ENCODE data around the gene HDAC4. TPM values are rescaled to one million over a fixed set of nuclear protein-coding genes. Genes with fewer than 3 reads are reported as not detected.

HDAC4 gene
- total RNA-seq, 1 experiment from 2014 or later: 40.1 TPM

DNA sequence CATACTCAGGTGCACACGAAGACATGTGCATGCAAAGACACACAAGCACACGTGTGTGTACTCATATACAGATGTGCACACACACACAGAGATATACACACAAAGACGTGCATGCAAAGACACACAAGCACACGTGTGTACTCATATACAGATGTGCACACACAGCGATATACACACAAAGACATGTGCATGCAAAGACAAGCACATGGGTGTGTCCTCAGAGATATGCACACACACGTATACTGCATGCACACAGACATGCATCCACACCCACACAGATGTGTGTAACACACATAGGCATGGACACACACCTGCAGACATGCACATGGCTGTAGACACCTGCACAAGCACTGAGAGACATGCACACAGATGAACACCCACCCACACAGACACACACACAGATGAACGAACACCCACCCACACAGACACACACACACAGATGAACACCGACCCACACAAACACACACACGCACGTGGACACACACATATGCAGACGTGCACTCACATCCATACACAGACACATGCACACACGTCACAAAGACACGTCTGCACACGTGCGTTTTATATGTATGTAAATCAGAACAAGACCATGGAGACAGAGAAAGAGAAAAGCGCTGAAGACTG, 321.0 kb downstream of the HDAC4 start:
- Histone ChIP-seq H3K9me3 (ENCODE audit: control insufficient read depth, insufficient read depth, low read depth, low read length) (no peaks in the 10 kb centered on the region), H3K4me3 (ENCODE audit: low read depth in 2 of 2, low read length in 2 of 2) (no peak overlapping the region), H3K36me3 (ENCODE audit: control insufficient read depth, insufficient read depth, low read length) (no peaks in the 10 kb centered on the region), H3K27ac (ENCODE audit: low read length) (no peak overlapping the region), H3K27me3 (ENCODE audit: control insufficient read depth, insufficient read depth, low read length) (no peaks in the 10 kb centered on the region), H3K4me1 (ENCODE audit: control insufficient read depth, insufficient read depth, low read length) (no peaks in the 10 kb centered on the region)
- TF ChIP-seq REST (IDR thresholded peaks at IDR 0.05; ENCODE audit: insufficient read depth in 1 of 2, low read depth in 2 of 2, low read length in 1 of 2): no peak
- TF ChIP-seq SIN3A (IDR thresholded peaks at IDR 0.05; ENCODE audit: borderline replicate concordance, insufficient read depth, low read depth, low read length): no peak
- no peak for TF ChIP-seq POLR2AphosphoS5 (IDR thresholded peaks at IDR 0.05; ENCODE audit: low read depth, low read length)
- no peak for TF ChIP-seq TCF7L2 (IDR thresholded peaks at IDR 0.05; ENCODE audit: low read depth, low read length)
- TF ChIP-seq, protein P1, sequence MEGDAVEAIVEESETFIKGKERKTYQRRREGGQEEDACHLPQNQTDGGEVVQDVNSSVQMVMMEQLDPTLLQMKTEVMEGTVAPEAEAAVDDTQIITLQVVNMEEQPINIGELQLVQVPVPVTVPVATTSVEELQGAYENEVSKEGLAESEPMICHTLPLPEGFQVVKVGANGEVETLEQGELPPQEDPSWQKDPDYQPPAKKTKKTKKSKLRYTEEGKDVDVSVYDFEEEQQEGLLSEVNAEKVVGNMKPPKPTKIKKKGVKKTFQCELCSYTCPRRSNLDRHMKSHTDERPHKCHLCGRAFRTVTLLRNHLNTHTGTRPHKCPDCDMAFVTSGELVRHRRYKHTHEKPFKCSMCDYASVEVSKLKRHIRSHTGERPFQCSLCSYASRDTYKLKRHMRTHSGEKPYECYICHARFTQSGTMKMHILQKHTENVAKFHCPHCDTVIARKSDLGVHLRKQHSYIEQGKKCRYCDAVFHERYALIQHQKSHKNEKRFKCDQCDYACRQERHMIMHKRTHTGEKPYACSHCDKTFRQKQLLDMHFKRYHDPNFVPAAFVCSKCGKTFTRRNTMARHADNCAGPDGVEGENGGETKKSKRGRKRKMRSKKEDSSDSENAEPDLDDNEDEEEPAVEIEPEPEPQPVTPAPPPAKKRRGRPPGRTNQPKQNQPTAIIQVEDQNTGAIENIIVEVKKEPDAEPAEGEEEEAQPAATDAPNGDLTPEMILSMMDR (IDR thresholded peaks at IDR 0.05): no peak
- no TSS peak for BruUV-seq (replicated peaks)
- in situ Hi-C loops (cut with HindIII; ENCODE audit: low pct_unique_long_range_greater_than_20kb, low sequenced_read_pairs) (no loop called here), intact Hi-C loops (cut with micrococcal nuclease; ENCODE audit: unreplicated experiment) (no loop called here)
- ChIA-PET CTCF (no interaction called here), POLR2A (no interaction called here)
- DNase-seq (ENCODE audit: low read depth, low spot score) (no peak), ATAC-seq (no peak)

DNA sequence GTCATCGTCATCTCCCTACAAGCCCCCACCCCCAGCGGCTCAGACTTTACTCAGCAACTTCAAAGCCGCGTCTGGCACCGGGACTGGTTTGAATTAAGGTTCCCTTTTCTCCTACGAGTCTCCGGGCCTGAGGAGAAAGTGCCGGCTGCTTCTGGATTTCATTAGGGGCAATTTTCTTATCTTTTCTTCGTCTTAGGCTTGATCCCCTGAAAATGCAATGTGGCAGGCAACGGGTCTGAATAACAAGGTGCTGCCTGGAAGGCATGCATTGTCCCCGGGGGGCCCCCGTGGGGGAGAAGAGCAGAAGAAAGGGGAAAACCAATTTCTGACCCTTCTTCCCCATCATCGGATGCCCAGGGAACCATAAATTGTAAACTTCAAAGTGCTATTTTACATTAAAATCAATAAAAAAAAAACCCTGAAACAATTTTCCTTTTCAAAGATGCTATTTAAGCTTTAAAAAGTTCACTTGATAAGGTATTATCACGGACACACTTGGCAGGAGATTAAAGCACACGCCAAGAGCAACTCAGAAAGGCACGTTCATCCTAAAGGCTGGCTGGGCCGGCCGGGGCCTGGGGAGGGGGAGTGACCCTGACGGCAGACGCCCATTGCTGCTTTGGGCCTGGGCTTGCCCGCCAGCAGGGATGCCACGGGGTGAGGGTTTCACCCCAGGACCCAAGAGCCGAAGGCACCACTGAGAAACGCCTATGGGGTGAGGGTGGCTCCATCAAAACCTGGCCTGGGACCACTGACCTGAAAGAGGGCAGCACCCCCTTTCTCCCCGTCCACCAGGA, 322.5 kb downstream of the HDAC4 start:
- TF ChIP-seq, protein P1 (IDR thresholded peaks at IDR 0.05): no peak
- TF ChIP-seq SIN3A (IDR thresholded peaks at IDR 0.05; ENCODE audit: borderline replicate concordance, insufficient read depth, low read depth, low read length): no peak
- no peak for DNase-seq (ENCODE audit: low read depth, low spot score)
- Histone ChIP-seq H3K36me3 (ENCODE audit: control insufficient read depth, insufficient read depth, low read length) (no peaks in the 10 kb centered on the region), H3K4me3 (ENCODE audit: low read depth in 2 of 2, low read length in 2 of 2) (no peak overlapping the region), H3K27ac (ENCODE audit: low read length) (no peak overlapping the region), H3K27me3 (ENCODE audit: control insufficient read depth, insufficient read depth, low read length) (no peaks in the 10 kb centered on the region), H3K4me1 (ENCODE audit: control insufficient read depth, insufficient read depth, low read length) (no peaks in the 10 kb centered on the region), H3K9me3 (ENCODE audit: control insufficient read depth, insufficient read depth, low read depth, low read length) (no peaks in the 10 kb centered on the region)
- intact Hi-C loops (cut with micrococcal nuclease; ENCODE audit: unreplicated experiment) (no loop called here), in situ Hi-C loops (cut with HindIII; ENCODE audit: low pct_unique_long_range_greater_than_20kb, low sequenced_read_pairs) (no loop called here)
- ATAC-seq: no peak
- ChIA-PET CTCF (interaction anchor here (0.6 kb wide), 1 partner anchor 216 kb away, joined by 3 read pairs; no protein-coding TSS in a partner anchor), POLR2A (no interaction called here)
- no TSS peak for BruUV-seq (replicated peaks)
